DND-41 (cell line): ENCODE results near the gene NAMPT.

Experiments
- CTCF ChIP-seq: IDR thresholded peaks from 2 replicates; pipeline ENCODE4 v1.5.1; 2012; ENCODE audit warnings: borderline replicate concordance, low read length, moderate library complexity, mild to moderate bottlenecking; ENCODE audit not compliant: poor library complexity, severe bottlenecking; ENCODE audit errors: extremely low read depth
- EZH2 ChIP-seq: IDR thresholded peaks from 3 replicates; pipeline ENCODE4 v1.6.1; 2012; ENCODE audit warnings: borderline replicate concordance, low read depth, mild to moderate bottlenecking, moderate library complexity, low read length, inconsistent platforms; ENCODE audit not compliant: severe bottlenecking

- TF ChIP-seq CTCF (no peak), EZH2 (no peak)
Observed at GRCh38 chr7:106215868-106216516, 68.8 kb downstream of the NAMPT start.
